BLaER1 treated with 17β-estradiol and CSF1 and Interleukin-3, amounts not matched to agents 10 nM and 100 nM (cell line): ENCODE measurements around the gene MAN1C1.

Experiments
- H3K27ac ChIP-seq, 11 experiments: shearing (Covaris generic); formaldehyde crosslinking; 2 replicates each; pipeline ENCODE4 v1.8.1; 2022
- H3K27me3 ChIP-seq, 11 experiments: shearing (Covaris generic); formaldehyde crosslinking; 2 replicates each; pipeline ENCODE4 v1.8.1; 2022
- H3K36me3 ChIP-seq, 11 experiments: shearing (Covaris generic); formaldehyde crosslinking; 2 replicates each; pipeline ENCODE4 v1.8.1; 2022
- H3K4me1 ChIP-seq, 10 experiments: shearing (Covaris generic); formaldehyde crosslinking; 2 replicates each; pipeline ENCODE4 v1.8.1; 2022
- H3K4me2 ChIP-seq, 11 experiments: shearing (Covaris generic); formaldehyde crosslinking; 2 replicates each; pipeline ENCODE4 v1.8.1; 2022
- H3K4me3 ChIP-seq, 10 experiments: shearing (Covaris generic); formaldehyde crosslinking; 2 replicates each; pipeline ENCODE4 v1.8.1; 2022
- H3K9ac ChIP-seq, 11 experiments: shearing (Covaris generic); formaldehyde crosslinking; 2 replicates each; pipeline ENCODE4 v1.8.1; 2022
- H3K9me3 ChIP-seq, 11 experiments: shearing (Covaris generic); formaldehyde crosslinking; replicated peaks in 1 of 11; 2 replicates each; pipeline ENCODE4 v1.8.1; 2022
- H4K20me1 ChIP-seq, 11 experiments: shearing (Covaris generic); formaldehyde crosslinking; 2 replicates each; pipeline ENCODE4 v1.8.1; 2022
- Cebpa-rat ChIP-seq, 11 experiments: shearing (Covaris generic); IDR thresholded peaks; 2 replicates each; pipeline ENCODE4 v1.8.1; 2022

Gene MAN1C1

GRCh38 chr1:25803368-25803767 is 186.8 kb downstream of the MAN1C1 start:
- Histone ChIP-seq H3K4me1 (peaks cover 78 to 91% (median 88%) of the 10 kb centered on the region in 10 experiments), H3K4me3 (no peak overlapping the region), H3K36me3 (peaks cover 0 to 18% (median 3%) of the 10 kb centered on the region in 11 experiments; a peak in 9 of 22 replicates), H3K27ac (no peak overlapping the region), H4K20me1 (peaks cover 10 to 56% (median 20%) of the 10 kb centered on the region in 11 experiments; a peak in 15 of 22 replicates), H3K27me3 (no peaks in the 10 kb centered on the region), H3K9ac (no peak overlapping the region), H3K4me2 (peak overlapping the region; percentile 46 to 100 (median 95); a peak in 21 of 22 replicates), H3K9me3 (no peaks in the 10 kb centered on the region)
- TF ChIP-seq Cebpa-rat (IDR thresholded peaks at IDR 0.05), result no peak

- Histone ChIP-seq H3K4me2 (peak overlapping the region; percentile 46 to 99 (median 81)), H4K20me1 (peaks cover 13 to 65% (median 29%) of the 10 kb centered on the region in 11 experiments; a peak in 16 of 22 replicates), H3K4me3 (no peak overlapping the region), H3K27me3 (no peaks in the 10 kb centered on the region), H3K36me3 (peaks cover 0 to 24% (median 3%) of the 10 kb centered on the region in 11 experiments; a peak in 10 of 22 replicates), H3K9ac (peak overlapping the region in 5 of 11 experiments; percentile 0 to 25 (median 4); a peak in 3 of 22 replicates), H3K27ac (peak overlapping the region in 1 of 11 experiments; percentile 10; a peak in 2 of 22 replicates), H3K4me1 (peaks cover 88 to 93% (median 92%) of the 10 kb centered on the region in 10 experiments), H3K9me3 (no peaks in the 10 kb centered on the region)
- no peak for TF ChIP-seq Cebpa-rat (IDR thresholded peaks at IDR 0.05)
These were observed 187.8 kb downstream of the MAN1C1 start for GRCh38 chr1:25804244-25804963.

GRCh38 chr1:25804964-25805862 is 188.6 kb downstream of the MAN1C1 start:
- peaks cover 0 to 24% (median 3%) of the 10 kb centered on the region in 11 experiments; a peak in 10 of 22 replicates for H3K36me3 ChIP-seq
- H3K27ac ChIP-seq, result peak overlapping the region in 2 of 11 experiments; percentile 6 to 10; a peak in 3 of 22 replicates
- peak overlapping the region in 4 of 11 experiments; percentile 0 to 13 (median 6); a peak in 1 of 22 replicates for H3K9ac ChIP-seq
- H3K4me1 ChIP-seq, result peaks cover 91 to 97% (median 95%) of the 10 kb centered on the region in 10 experiments
- peaks cover 14 to 72% (median 35%) of the 10 kb centered on the region in 11 experiments; a peak in 17 of 22 replicates for H4K20me1 ChIP-seq
- no peaks in the 10 kb centered on the region for H3K9me3 ChIP-seq
- H3K4me2 ChIP-seq, result peak overlapping the region; percentile 41 to 81 (median 63)
- no peak overlapping the region; a peak in 1 of 20 replicates for H3K4me3 ChIP-seq
- no peaks in the 10 kb centered on the region for H3K27me3 ChIP-seq
- no peak for TF ChIP-seq Cebpa-rat (IDR thresholded peaks at IDR 0.05)

- H3K4me2 ChIP-seq, result peak overlapping the region; percentile 41 to 81 (median 63)
- H3K4me1 ChIP-seq, result peaks cover 93 to 100% (median 98%) of the 10 kb centered on the region in 10 experiments
- peak overlapping the region in 1 of 11 experiments; percentile 6; a peak in 1 of 22 replicates for H3K27ac ChIP-seq
- peak overlapping the region in 2 of 11 experiments; percentile 13 to 24; a peak in 1 of 22 replicates for H3K9ac ChIP-seq
- no peaks in the 10 kb centered on the region for H3K27me3 ChIP-seq
- no peak for TF ChIP-seq Cebpa-rat (IDR thresholded peaks at IDR 0.05)
- H3K36me3 ChIP-seq, result peaks cover 0 to 24% (median 3%) of the 10 kb centered on the region in 11 experiments; a peak in 10 of 22 replicates
- no peaks in the 10 kb centered on the region for H3K9me3 ChIP-seq
- H4K20me1 ChIP-seq, result peaks cover 14 to 78% (median 40%) of the 10 kb centered on the region in 11 experiments; a peak in 17 of 22 replicates
- H3K4me3 ChIP-seq, result no peak overlapping the region; a peak in 1 of 20 replicates
These were observed 189.3 kb downstream of the MAN1C1 start for GRCh38 chr1:25805863-25806225.

GRCh38 chr1:25806418-25806817 is 189.8 kb downstream of the MAN1C1 start:
- Histone ChIP-seq H3K4me3 (no peak overlapping the region), H3K4me2 (peak overlapping the region in 10 of 11 experiments; percentile 41 to 81 (median 64); a peak in 19 of 22 replicates), H3K4me1 (peaks cover 92 to 99% (median 96%) of the 10 kb centered on the region in 10 experiments), H3K27me3 (no peaks in the 10 kb centered on the region), H4K20me1 (peaks cover 14 to 84% (median 40%) of the 10 kb centered on the region in 11 experiments; a peak in 17 of 22 replicates), H3K36me3 (peaks cover 1 to 25% (median 7%) of the 10 kb centered on the region in 11 experiments; a peak in 19 of 22 replicates), H3K9me3 (no peaks in the 10 kb centered on the region), H3K27ac (no peak overlapping the region), H3K9ac (no peak overlapping the region)
- TF ChIP-seq Cebpa-rat (IDR thresholded peaks at IDR 0.05), result no peak

- H3K4me2 ChIP-seq, result peak overlapping the region; percentile 79 to 93 (median 87); a peak in 21 of 22 replicates
- no peak for TF ChIP-seq Cebpa-rat (IDR thresholded peaks at IDR 0.05)
These were observed 191.1 kb downstream of the MAN1C1 start for GRCh38 chr1:25807480-25808390.

GRCh38 chr1:25808481-25809244 is 192.1 kb downstream of the MAN1C1 start:
- peak overlapping the region; percentile 79 to 93 (median 87) for H3K4me2 ChIP-seq
- peaks cover 5 to 45% (median 20%) of the 10 kb centered on the region in 11 experiments; a peak in 20 of 22 replicates for H3K36me3 ChIP-seq
- H3K4me3 ChIP-seq, result peak overlapping the region in 4 of 10 experiments; percentile 16 to 53 (median 26); a peak in 6 of 20 replicates
- H4K20me1 ChIP-seq, result peaks cover 14 to 80% (median 38%) of the 10 kb centered on the region in 11 experiments; a peak in 17 of 22 replicates
- H3K4me1 ChIP-seq, result peaks cover 72 to 77% (median 74%) of the 10 kb centered on the region in 10 experiments
- peak overlapping the region in 9 of 11 experiments; percentile 51 to 76 (median 70); a peak in 18 of 22 replicates for H3K27ac ChIP-seq
- TF ChIP-seq Cebpa-rat (IDR thresholded peaks at IDR 0.05), result no peak
- no peaks in the 10 kb centered on the region for H3K9me3 ChIP-seq
- H3K9ac ChIP-seq, result peak overlapping the region in 9 of 11 experiments; percentile 39 to 62 (median 51); a peak in 16 of 22 replicates
- H3K27me3 ChIP-seq, result no peaks in the 10 kb centered on the region

More at GRCh38 chr1:25807480-25808390, 191.1 kb downstream of the MAN1C1 start:
- Histone ChIP-seq H3K9me3 (no peaks in the 10 kb centered on the region), H3K27me3 (no peaks in the 10 kb centered on the region), H3K4me3 (no peak overlapping the region), H3K27ac (peak overlapping the region in 2 of 11 experiments; percentile 8 to 18; a peak in 1 of 22 replicates), H4K20me1 (peaks cover 14 to 78% (median 40%) of the 10 kb centered on the region in 11 experiments; a peak in 17 of 22 replicates), H3K36me3 (peaks cover 5 to 37% (median 14%) of the 10 kb centered on the region in 11 experiments; a peak in 19 of 22 replicates), H3K9ac (no peak overlapping the region; a peak in 1 of 22 replicates), H3K4me1 (peaks cover 80 to 86% (median 83%) of the 10 kb centered on the region in 10 experiments)
